ENCODE measurements around the gene MYL10. TPM values are rescaled to one million over a fixed set of nuclear protein-coding genes. Genes with fewer than 3 reads are reported as not detected.

MYL10 gene
- polyA plus RNA-seq, 1 donor from 2014 or later, result not detected

GRCh38 chr7:101602082-101602481 is 27.0 kb downstream of the MYL10 start:
- Histone ChIP-seq H3K27ac (ENCODE audit: low read length) (no peak overlapping the region), H3K79me2 (replicated peaks; ENCODE audit: insufficient read depth, low read length) (no peaks in the 10 kb centered on the region), H3K36me3 (ENCODE audit: insufficient read depth, low read length) (no peaks in the 10 kb centered on the region), H3K9me3 (ENCODE audit: low read length) (no peaks in the 10 kb centered on the region), H4K20me1 (ENCODE audit: insufficient read depth) (no peaks in the 10 kb centered on the region), H3F3A (ENCODE audit: insufficient read depth, low read length, poor library complexity, severe bottlenecking) (no peaks in the 10 kb centered on the region), H3K9me2 (ENCODE audit: insufficient read depth, low read length) (no peaks in the 10 kb centered on the region), H3K9ac (ENCODE audit: low read length) (no peak overlapping the region), H3K4me2 (ENCODE audit: low read length) (no peak overlapping the region), H2AFZ (ENCODE audit: low read depth, low read length) (no peak overlapping the region), H3K4me3 (ENCODE audit: low read length) (no peak overlapping the region), H3K27me3 (ENCODE audit: insufficient read depth, low read depth, low read length) (no peaks in the 10 kb centered on the region)
- TF ChIP-seq EZH2 (IDR thresholded peaks at IDR 0.05; ENCODE audit: borderline replicate concordance, insufficient read depth, low read length, poor library complexity, severe bottlenecking) (no peak), CTCF (IDR thresholded peaks at IDR 0.05; ENCODE audit: poor library complexity, severe bottlenecking) (no peak), POLR2AphosphoS5 (IDR thresholded peaks at IDR 0.05) (no peak), RAD21 (conservative IDR thresholded peaks at IDR 0.05) (no peak), REST (IDR thresholded peaks at IDR 0.05; ENCODE audit: borderline replicate concordance) (no peak), MXI1 (conservative IDR thresholded peaks at IDR 0.05; ENCODE audit: poor library complexity, severe bottlenecking) (no peak), SMC3 (conservative IDR thresholded peaks at IDR 0.05; ENCODE audit: poor library complexity) (no peak), EP300 (conservative IDR thresholded peaks at IDR 0.05; ENCODE audit: poor library complexity, severe bottlenecking) (no peak), TAF1 (IDR thresholded peaks at IDR 0.05; ENCODE audit: low read depth) (no peak)

GRCh38 chr7:101599787-101600186 is 29.3 kb downstream of the MYL10 start:
- no peak overlapping the region for H3K4me2 ChIP-seq (ENCODE audit: low read length)

More at GRCh38 chr7:101599787-101600186, 29.3 kb downstream of the MYL10 start:
- no peak overlapping the region for H2AFZ ChIP-seq (ENCODE audit: low read depth, low read length)
- no peaks in the 10 kb centered on the region for H3K27me3 ChIP-seq (ENCODE audit: insufficient read depth, low read depth, low read length)
- H3K79me2 ChIP-seq (replicated peaks; ENCODE audit: insufficient read depth, low read length), result no peaks in the 10 kb centered on the region
- no peaks in the 10 kb centered on the region for H3F3A ChIP-seq (ENCODE audit: insufficient read depth, low read length, poor library complexity, severe bottlenecking)
- no peaks in the 10 kb centered on the region for H3K36me3 ChIP-seq (ENCODE audit: insufficient read depth, low read length)
- TF ChIP-seq POLR2AphosphoS5 (IDR thresholded peaks at IDR 0.05), result no peak
- no peak for TF ChIP-seq EP300 (conservative IDR thresholded peaks at IDR 0.05; ENCODE audit: poor library complexity, severe bottlenecking)
- TF ChIP-seq TAF1 (IDR thresholded peaks at IDR 0.05; ENCODE audit: low read depth), result no peak
- TF ChIP-seq EZH2 (IDR thresholded peaks at IDR 0.05; ENCODE audit: borderline replicate concordance, insufficient read depth, low read length, poor library complexity, severe bottlenecking), result no peak
- no peak for TF ChIP-seq CTCF (IDR thresholded peaks at IDR 0.05; ENCODE audit: poor library complexity, severe bottlenecking)
- no peak for TF ChIP-seq REST (IDR thresholded peaks at IDR 0.05; ENCODE audit: borderline replicate concordance)
- TF ChIP-seq RAD21 (conservative IDR thresholded peaks at IDR 0.05), result no peak
- TF ChIP-seq MXI1 (conservative IDR thresholded peaks at IDR 0.05; ENCODE audit: poor library complexity, severe bottlenecking), result no peak
- TF ChIP-seq SMC3 (conservative IDR thresholded peaks at IDR 0.05; ENCODE audit: poor library complexity), result no peak
- H3K4me3 ChIP-seq (ENCODE audit: low read length), result no peak overlapping the region
- no peak overlapping the region for H3K9ac ChIP-seq (ENCODE audit: low read length)
- no peak overlapping the region for H3K27ac ChIP-seq (ENCODE audit: low read length)
- H3K9me3 ChIP-seq (ENCODE audit: low read length), result no peaks in the 10 kb centered on the region
- no peaks in the 10 kb centered on the region for H4K20me1 ChIP-seq (ENCODE audit: insufficient read depth)
- H3K9me2 ChIP-seq (ENCODE audit: insufficient read depth, low read length), result no peaks in the 10 kb centered on the region

All from neural cell (in vitro differentiated cells).